GM23248 (cell line): ENCODE measurements around the gene GABRB3. TPM values are rescaled to one million over a fixed set of nuclear protein-coding genes. Genes with fewer than 3 reads are reported as not detected.

Experiments used
- DNase-seq: peaks from one replicate; pipeline ENCODE4 v3.0.0-alpha.2; 2015
- H2AFZ ChIP-seq: fragments of 200-600 bp; sonication (generic); 2 replicates; pipeline ENCODE4 v1.6.1; 2016; ENCODE audit warnings: antibody characterized with exemption
- H3F3A ChIP-seq: fragments of 200-600 bp; sonication (generic); 2 replicates; pipeline ENCODE4 v1.6.1; 2016; ENCODE audit warnings: mild to moderate bottlenecking, antibody characterized with exemption, mixed run types; ENCODE audit not compliant: insufficient read depth
- H3K27ac ChIP-seq: fragments of 200-600 bp; sonication (generic); 2 replicates; pipeline ENCODE4 v1.5.1; 2016; ENCODE audit warnings: mild to moderate bottlenecking
- H3K27me3 ChIP-seq: fragments of 200-600 bp; sonication (generic); replicated peaks from 2 replicates; pipeline ENCODE4 v1.6.1; 2016; ENCODE audit warnings: mild to moderate bottlenecking; ENCODE audit not compliant: insufficient read depth
- H3K36me3 ChIP-seq: fragments of 200-600 bp; sonication (generic); 2 replicates; pipeline ENCODE4 v1.6.1; 2016; ENCODE audit warnings: low read depth, mild to moderate bottlenecking
- H3K4me1 ChIP-seq: fragments of 200-600 bp; sonication (generic); 2 replicates; pipeline ENCODE4 v1.6.1; 2016; ENCODE audit warnings: mild to moderate bottlenecking; ENCODE audit not compliant: insufficient read depth
- H3K4me2 ChIP-seq: fragments of 200-600 bp; sonication (generic); one replicate; pipeline ENCODE4 v1.6.1; 2016; ENCODE audit warnings: mild to moderate bottlenecking; ENCODE audit not compliant: unreplicated experiment
- H3K4me3 ChIP-seq: fragments of 200-600 bp; sonication (generic); 2 replicates; pipeline ENCODE4 v1.5.1; 2016; ENCODE audit warnings: mild to moderate bottlenecking
- H3K79me2 ChIP-seq: fragments of 200-600 bp; sonication (generic); 2 replicates; pipeline ENCODE4 v1.6.1; 2016; ENCODE audit warnings: mild to moderate bottlenecking; ENCODE audit not compliant: insufficient read depth
- H3K9ac ChIP-seq: fragments of 200-600 bp; sonication (generic); 2 replicates; pipeline ENCODE4 v1.6.1; 2016; ENCODE audit warnings: mild to moderate bottlenecking
- H3K9me2 ChIP-seq: fragments of 200-600 bp; sonication (generic); 2 replicates; pipeline ENCODE4 v1.6.1; 2016; ENCODE audit warnings: mixed run types, mild to moderate bottlenecking, moderate library complexity; ENCODE audit not compliant: insufficient read depth
- H3K9me3 ChIP-seq: fragments of 200-600 bp; sonication (generic); one replicate; pipeline ENCODE4 v1.6.1; 2017; ENCODE audit warnings: low read depth
- H4K20me1 ChIP-seq: fragments of 200-600 bp; sonication (generic); 2 replicates; pipeline ENCODE4 v1.6.0; 2016; ENCODE audit not compliant: insufficient read depth
- EZH2 ChIP-seq: fragments of 200-600 bp; sonication (generic); IDR thresholded peaks from 2 replicates; pipeline ENCODE4 v1.6.1; 2018; ENCODE audit warnings: antibody characterized with exemption, mild to moderate bottlenecking; ENCODE audit not compliant: insufficient read depth, poor library complexity, severe bottlenecking
- EZH2phosphoT487 ChIP-seq: fragments of 200-600 bp; sonication (generic); IDR thresholded peaks from 2 replicates; pipeline ENCODE4 v1.6.1; 2018; ENCODE audit warnings: antibody characterized with exemption, moderate library complexity, mild to moderate bottlenecking, low read depth; ENCODE audit not compliant: insufficient read depth
- WGBS, 2 experiments: methylation state at CpG; one replicate each; pipeline ENCODE4 v1.1.6; 2015 to 2017; ENCODE audit warnings: low lambda C conversion rate in 2 of 2, low coverage in 1 of 2; ENCODE audit errors: missing lambda C conversion rate in 2 of 2; 5-methylcytosine and 5-hydroxymethylcytosine counted together
- in situ Hi-C: fragments of 300-500 bp; cut with MboI; formaldehyde crosslinking; loops from 2 replicates; pipeline ENCODE4 v1.15.0; 2020
- polyA plus RNA-seq: library from polyadenylated mRNA; unstranded; fragments of >200 nt; fragmentation: Nextera tagmentation; extraction: Ambion mirVana; gene quantifications from 2 replicates; pipeline ENCODE4 v1.2.1, GENCODE V29; 2016
- total RNA-seq: library from RNA; depleted of rRNA; stranded (reverse); fragments of >200 nt; shearing (Covaris generic); gene quantifications from 2 replicates; pipeline ENCODE4 v1.2.3, GENCODE V29; 2014

Gene GABRB3
- total and polyA plus RNA-seq, 2 experiments from 2014 or later = 0.15 TPM; not detected in 1

- Histone ChIP-seq H3K79me2 (no peaks in the 10 kb centered on the region), H3K9me2 (no peaks in the 10 kb centered on the region), H3K4me2 (no peak overlapping the region), H3K4me3 (no peak overlapping the region), H3K9ac (no peak overlapping the region), H3K36me3 (no peaks in the 10 kb centered on the region), H3K27me3 (no peaks in the 10 kb centered on the region), H3K4me1 (no peaks in the 10 kb centered on the region), H4K20me1 (no peaks in the 10 kb centered on the region), H3F3A (no peaks in the 10 kb centered on the region), H3K27ac (no peak overlapping the region), H3K9me3 (no peaks in the 10 kb centered on the region), H2AFZ (no peak overlapping the region)
- DNase-seq = no peak
- WGBS, 2 experiments = 18 to 29% methylated on average over 2 of the region's 2 CpGs
- TF ChIP-seq EZH2phosphoT487 (no peak), EZH2 (no peak)
- in situ Hi-C loops = no loop called here
Measured at GRCh38 chr15:26690778-26691177, 82.1 kb downstream of the GABRB3 start.

GRCh38 chr15:26689462-26689861 lies 83.4 kb downstream of the GABRB3 start:
- 2 to 8% methylated on average over 7 of the region's 7 CpGs for WGBS, 2 experiments
- Histone ChIP-seq H3K9me3 (no peaks in the 10 kb centered on the region), H3K27ac (no peak overlapping the region), H4K20me1 (no peaks in the 10 kb centered on the region), H3K4me2 (no peak overlapping the region), H3K4me1 (no peaks in the 10 kb centered on the region), H3K79me2 (no peaks in the 10 kb centered on the region), H3K9ac (no peak overlapping the region), H3K36me3 (no peaks in the 10 kb centered on the region), H3K4me3 (no peak overlapping the region), H3F3A (no peaks in the 10 kb centered on the region), H3K27me3 (no peaks in the 10 kb centered on the region), H2AFZ (no peak overlapping the region), H3K9me2 (no peaks in the 10 kb centered on the region)
- no peak for TF ChIP-seq EZH2phosphoT487
- no peak for TF ChIP-seq EZH2
- no peak for DNase-seq
- in situ Hi-C loops = no loop called here

- H3K4me2 ChIP-seq = no peak overlapping the region
- no peaks in the 10 kb centered on the region for H3K27me3 ChIP-seq
- H3F3A ChIP-seq = no peaks in the 10 kb centered on the region
- no peaks in the 10 kb centered on the region for H3K9me2 ChIP-seq
- H3K4me1 ChIP-seq = no peaks in the 10 kb centered on the region
- no peaks in the 10 kb centered on the region for H3K79me2 ChIP-seq
- H3K9ac ChIP-seq = no peak overlapping the region
- H3K27ac ChIP-seq = no peak overlapping the region
- no peak overlapping the region for H3K4me3 ChIP-seq
- no peak for TF ChIP-seq EZH2phosphoT487
- no peak for TF ChIP-seq EZH2
- no peaks in the 10 kb centered on the region for H4K20me1 ChIP-seq
- no peak overlapping the region for H2AFZ ChIP-seq
- 26 to 37% methylated on average over 11 of the region's 11 CpGs for WGBS, 2 experiments
- H3K36me3 ChIP-seq = no peaks in the 10 kb centered on the region
- in situ Hi-C loops = no loop called here
- no peaks in the 10 kb centered on the region for H3K9me3 ChIP-seq
- no peak for DNase-seq
Measured at GRCh38 chr15:26686547-26687187, 86.2 kb downstream of the GABRB3 start.

- Histone ChIP-seq H4K20me1 (no peaks in the 10 kb centered on the region), H3K27me3 (no peaks in the 10 kb centered on the region), H2AFZ (no peak overlapping the region), H3K4me2 (no peak overlapping the region), H3F3A (no peaks in the 10 kb centered on the region), H3K9ac (no peak overlapping the region), H3K4me3 (no peak overlapping the region), H3K36me3 (no peaks in the 10 kb centered on the region), H3K27ac (no peak overlapping the region), H3K4me1 (no peaks in the 10 kb centered on the region), H3K9me2 (no peaks in the 10 kb centered on the region), H3K9me3 (no peaks in the 10 kb centered on the region), H3K79me2 (no peaks in the 10 kb centered on the region)
- DNase-seq = no peak
- 24 to 28% methylated on average over 5 of the region's 5 CpGs for WGBS, 2 experiments
- in situ Hi-C loops = no loop called here
- TF ChIP-seq EZH2 (no peak), EZH2phosphoT487 (no peak)
Measured at GRCh38 chr15:26682598-26683164, 90.2 kb downstream of the GABRB3 start.
